Stimulated activated CD4-positive, alpha-beta T cell treated with anti-CD3 and anti-CD28 coated beads, TNF-alpha, amount 100 ng/mL, for 24 hours (primary cell): Measurements from ENCODE around the gene EPS15.

Experiments
- DNase-seq, 3 experiments: peaks; one replicate each; pipeline ENCODE4 v3.0.0-alpha.2; 2020; ENCODE audit warnings: low read depth in 3 of 3

Gene EPS15

GRCh38 chr1:51314974-51315373 lies 204.1 kb downstream of the EPS15 start:
- DNase-seq: no peak

DNA sequence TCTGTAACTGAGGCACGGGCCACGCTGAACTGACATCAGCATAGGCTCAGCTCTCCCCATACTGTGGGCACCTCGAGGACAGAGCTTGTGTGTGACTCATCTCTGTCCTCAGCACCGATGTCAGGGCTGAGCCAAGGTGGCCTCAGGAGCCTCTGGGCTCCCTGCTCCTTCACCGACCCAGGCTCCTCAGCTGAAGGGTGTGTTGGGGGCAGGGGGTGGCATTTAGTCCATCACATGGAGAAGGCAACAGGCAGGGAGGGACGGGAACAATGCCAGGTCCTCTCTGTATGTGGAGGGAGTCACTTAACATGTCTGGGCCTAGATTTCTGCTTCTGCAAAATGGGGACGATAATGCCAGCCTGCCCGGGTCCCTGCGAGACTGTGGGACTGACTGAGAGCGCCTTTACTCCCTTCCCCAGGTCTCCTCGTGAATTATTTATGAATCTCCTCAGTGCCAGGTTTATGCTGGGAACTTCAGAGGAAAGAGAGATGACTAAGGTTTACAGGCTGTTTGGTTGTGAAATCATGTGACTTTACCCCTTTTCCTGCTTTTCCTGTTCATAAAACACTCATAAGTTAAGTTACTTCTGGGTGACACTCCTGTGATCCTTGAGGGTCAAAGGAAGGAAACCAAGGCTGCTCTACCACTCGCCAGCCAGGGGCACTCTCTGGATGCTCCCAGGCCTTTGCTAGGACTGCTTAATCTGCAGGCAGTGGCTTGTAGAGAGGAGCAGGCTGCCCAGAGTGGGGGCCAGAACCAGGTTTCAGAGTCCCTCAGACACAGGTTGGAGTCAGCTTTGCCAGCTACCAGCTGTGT lies 204.9 kb downstream of the EPS15 start:
- no peak for DNase-seq

DNA sequence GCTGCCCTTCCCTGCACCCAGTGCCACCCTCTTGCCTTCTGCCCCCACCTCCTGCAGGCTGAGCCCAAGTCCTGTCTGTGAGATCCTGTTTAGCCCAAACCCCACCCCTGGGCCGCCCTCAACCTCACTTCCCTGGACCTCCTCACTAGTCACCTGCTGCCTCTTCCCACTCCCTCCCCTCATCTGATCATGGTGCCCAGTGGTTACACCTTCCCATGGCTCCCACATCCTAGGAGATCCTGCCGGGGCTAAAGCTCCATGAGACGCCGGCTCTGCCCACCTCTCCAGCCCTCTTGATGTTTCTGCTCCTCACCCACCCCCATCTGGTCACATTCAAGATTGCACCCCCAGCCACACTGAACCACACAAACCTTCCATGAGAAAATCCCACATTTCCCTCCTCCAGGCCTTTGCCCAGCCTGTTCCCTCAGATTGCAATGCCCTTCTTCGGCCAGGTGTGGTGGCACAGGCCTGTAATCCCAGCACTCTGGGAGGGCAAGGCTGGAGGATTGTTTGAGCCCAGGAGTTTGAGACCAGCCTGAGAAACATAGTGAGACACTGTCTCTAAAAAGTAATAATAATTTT lies 205.7 kb downstream of the EPS15 start:
- no peak for DNase-seq

- DNase-seq: no peak
Measured at GRCh38 chr1:51312718-51313117, 206.3 kb downstream of the EPS15 start.

DNA sequence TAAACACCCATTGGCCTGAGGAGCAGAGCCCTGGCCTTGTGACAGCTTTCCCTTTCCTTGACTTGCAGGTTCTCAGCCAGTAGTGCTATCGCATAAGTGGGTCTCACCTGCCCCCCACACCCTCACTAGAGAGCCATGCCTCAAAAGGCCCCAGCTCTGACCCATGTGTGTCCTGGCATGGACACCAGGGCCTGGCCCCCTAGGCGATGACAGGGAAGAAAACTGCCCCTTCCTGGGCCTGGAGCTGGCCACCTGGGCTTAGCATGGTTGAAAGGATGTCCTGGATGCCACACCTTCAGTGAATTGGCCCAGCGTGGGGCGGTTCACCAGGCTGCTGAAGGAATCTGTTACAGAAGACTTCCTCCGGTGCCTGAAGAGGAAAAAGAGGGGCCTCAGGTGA lies 207.2 kb downstream of the EPS15 start:
- DNase-seq: no peak

- no peak for DNase-seq
Measured at GRCh38 chr1:51310871-51311613, 208.0 kb downstream of the EPS15 start.

- DNase-seq: no peak
Measured at GRCh38 chr1:51309291-51309690, 209.8 kb downstream of the EPS15 start.

GRCh38 chr1:51308636-51309035 lies 210.4 kb downstream of the EPS15 start:
- DNase-seq: no peak

GRCh38 chr1:51306950-51307349 lies 212.1 kb downstream of the EPS15 start:
- DNase-seq: no peak

- DNase-seq: no peak
Measured at GRCh38 chr1:51305371-51305823, 213.7 kb downstream of the EPS15 start.

- no peak for DNase-seq
Measured at GRCh38 chr1:51304360-51304759, 214.7 kb downstream of the EPS15 start.
